ENCODE results near the gene REPS2.

The REPS2 gene

GRCh38 chrX:17098516-17099247 lies 152.2 kb downstream of the REPS2 start:
- DNase-seq = no peak

DNA sequence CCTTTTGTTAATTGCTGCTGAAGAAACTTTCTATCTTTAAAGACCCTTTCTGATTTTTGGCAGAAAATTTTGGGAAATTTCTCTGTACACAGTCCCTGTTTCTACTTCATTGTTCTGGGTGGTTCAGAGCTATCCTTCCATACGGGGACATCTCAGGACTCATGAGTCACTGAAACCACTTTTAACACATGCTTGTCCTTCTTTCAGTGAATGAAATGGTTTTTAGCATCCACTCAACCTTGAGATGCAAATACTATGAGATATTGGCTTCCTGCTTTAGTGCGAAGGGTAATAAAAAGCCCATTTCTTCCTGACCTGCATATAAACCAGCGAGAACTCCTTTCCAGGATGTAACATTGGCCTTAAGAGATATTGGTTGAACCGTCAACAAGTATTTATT lies 158.0 kb downstream of the REPS2 start:
- no peak for DNase-seq

DNA sequence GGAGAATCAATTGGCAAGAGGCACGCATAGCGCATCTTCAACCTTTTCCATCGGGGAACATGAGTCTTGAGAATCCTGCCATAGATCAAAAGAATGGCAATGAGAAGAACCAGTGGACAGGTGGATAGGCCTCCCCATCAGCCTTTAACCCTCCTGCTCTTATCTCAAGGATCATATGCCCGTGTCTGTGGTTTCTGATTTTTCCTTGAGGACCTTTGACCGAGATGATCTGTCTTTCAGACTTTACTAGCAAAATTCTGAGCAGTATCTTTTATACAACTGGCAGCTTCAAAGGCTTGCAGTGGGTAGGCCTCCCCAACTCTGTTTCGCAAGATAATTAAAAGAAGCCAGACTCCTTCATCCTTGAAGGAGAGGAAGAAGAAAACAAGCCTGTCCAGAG lies 174.4 kb downstream of the REPS2 start:
- DNase-seq = no peak

DNA sequence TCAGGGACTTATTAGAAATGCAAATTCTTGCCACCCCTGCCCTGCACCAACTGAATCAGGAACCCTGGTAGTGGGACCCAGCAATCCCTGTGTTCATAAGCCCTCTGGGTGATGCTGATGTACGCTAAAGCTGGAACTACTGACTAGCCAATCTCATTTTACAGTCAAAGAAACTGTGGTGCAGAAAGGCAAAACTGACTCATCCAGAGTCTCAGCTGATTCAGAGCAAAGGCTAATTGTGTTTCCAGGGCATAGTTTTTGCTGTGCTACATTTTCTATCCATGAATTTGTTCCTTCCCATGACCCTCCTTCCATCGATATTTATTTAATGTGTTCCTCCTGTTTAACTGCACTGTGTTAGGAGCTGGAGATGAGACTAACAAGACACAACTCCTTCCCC lies 207.5 kb downstream of the REPS2 start:
- no peak for DNase-seq

- no peak for DNase-seq
Observed at GRCh38 chrX:17160975-17161374, 214.5 kb downstream of the REPS2 start.

DNA sequence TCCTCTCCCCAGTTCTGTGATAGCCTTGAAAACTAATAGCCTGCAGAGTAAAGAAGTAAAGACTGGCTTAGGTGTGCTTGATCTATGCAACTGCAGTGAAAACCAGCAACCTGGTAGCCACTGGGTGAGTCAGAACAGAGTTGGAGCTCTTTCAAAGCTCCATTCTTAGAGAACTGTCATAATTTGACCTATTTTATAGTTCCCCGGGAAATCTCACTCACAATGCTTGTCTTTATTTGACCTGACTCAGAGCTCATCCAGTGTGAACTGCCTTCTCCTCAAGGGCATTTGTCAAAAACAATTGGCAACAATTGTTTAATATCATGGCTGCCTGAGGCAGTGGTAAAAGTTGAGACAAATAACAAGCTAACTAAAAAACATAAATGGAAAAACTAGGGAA lies 215.5 kb downstream of the REPS2 start:
- DNase-seq = no peak

DNA sequence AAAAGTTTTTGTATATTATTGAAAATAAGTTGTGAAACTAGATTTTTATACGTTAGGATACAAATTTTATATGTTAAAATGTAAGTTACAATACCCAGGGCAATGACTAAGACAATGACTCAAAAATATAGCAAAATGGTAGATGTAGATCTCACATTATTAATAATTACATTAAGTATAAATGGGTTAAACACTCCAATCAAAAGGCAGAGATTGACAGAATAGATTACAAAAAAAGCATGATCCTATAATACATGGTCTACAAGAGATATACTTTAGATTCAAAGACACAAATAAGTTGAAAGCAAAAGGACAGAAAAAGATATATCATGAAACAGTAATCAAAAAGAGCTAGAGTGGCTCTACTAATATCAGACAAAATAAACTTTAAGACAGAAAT lies 217.6 kb downstream of the REPS2 start:
- no peak for DNase-seq

- DNase-seq = no peak
Observed at GRCh38 chrX:17164941-17165340, 218.5 kb downstream of the REPS2 start.

DNA sequence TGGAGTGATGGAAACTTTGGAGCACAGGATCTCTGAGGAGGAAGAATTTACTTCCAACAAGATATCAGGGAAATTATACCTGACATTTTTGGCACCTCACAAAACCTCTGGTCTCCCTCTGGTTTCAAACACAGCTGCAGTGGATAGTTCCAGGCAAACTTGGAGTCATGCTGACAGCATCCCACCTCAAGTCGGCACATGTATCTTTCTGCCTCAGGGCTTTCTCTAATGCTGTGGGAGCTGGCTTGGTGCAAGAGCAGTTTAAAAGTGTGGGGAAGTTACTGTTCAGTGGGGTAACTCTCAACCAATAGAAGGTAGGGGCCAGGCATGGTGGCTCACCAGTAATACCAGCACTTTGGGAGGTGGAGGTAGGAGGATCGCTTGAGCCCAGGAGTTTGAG lies 221.5 kb downstream of the REPS2 start:
- no peak for DNase-seq

- no peak for DNase-seq
Observed at GRCh38 chrX:17170973-17171372, 224.5 kb downstream of the REPS2 start.

DNA sequence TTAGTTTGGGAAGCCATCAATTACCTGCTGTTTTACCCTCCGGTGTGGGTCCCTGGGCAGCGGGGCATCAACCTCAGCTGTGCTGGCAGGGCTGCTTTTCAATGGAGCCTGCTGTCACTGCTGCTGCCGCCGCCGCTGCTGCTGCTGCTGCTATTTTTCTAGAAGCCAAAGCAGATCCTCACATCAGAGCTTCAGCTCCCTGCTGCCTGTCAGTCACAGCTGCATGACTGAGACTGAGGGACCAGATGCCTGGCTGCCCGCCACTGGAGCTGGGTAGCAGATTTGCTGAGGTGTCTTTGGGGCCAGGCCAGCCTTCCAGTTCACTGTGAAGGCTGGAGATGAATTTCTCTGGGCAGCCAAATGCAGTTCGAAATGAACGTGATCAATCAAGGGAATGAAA lies 228.2 kb downstream of the REPS2 start:
- peak; percentile 26 for DNase-seq

DNA sequence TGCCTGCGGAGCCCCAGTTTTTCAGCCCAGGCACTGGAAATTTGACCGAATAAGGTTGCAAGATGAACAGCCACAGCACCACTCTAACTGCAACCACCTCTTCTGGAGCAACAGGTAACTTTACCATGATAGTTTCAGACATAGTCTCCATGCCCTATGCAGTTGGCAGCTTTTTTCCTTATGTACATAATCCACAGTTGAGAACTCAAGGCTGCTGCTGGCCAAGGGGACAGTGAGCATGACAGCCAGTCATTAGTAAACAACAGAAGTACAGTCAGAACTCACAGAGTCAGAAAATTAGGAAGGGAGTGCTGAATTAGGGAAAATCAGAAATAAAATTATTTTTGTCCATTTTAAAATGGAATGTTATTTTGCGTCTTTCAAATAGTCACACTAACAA lies 235.9 kb downstream of the REPS2 start:
- no peak for DNase-seq

DNA sequence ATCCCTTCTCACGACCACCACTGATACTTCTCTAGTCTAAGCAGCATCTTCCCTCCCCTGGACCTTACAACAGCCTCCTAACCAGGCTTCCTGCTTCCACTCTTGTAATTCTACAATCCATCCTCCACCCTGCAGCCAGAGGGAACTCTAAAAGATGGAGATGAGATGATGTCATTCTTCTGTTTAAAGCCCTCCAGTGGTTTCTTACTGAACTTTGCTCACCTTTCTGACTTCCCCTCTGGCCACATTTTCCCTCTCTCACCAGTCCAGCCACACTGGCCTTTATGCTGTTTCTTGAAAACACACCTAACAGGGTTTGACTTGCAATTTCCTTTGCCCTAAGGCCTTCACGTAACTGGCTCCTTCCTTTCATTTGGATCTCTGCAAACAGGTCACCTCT lies 237.1 kb downstream of the REPS2 start:
- no peak for DNase-seq

DNA sequence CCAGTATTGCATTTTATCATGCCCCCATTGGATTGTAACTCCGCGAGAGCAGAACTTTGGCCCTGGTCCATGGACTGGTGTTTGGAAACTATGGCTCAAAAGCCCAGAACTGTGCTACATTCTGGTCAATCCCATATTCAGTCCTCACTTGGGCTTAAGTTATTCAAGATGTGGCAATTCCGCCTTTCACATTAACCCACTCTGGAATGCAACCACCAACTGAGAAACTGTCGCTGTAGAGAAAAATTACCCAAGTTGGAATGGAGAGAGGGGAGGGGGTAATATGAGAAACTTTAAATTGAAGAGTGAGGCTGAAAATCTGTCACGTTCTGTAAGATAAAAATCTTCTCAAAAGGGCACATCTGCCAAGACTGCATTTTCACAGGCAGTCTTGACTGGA lies 239.0 kb downstream of the REPS2 start:
- no peak for DNase-seq

GRCh38 chrX:17187136-17187756 lies 240.8 kb downstream of the REPS2 start:
- no peak for DNase-seq

GRCh38 chrX:17192106-17192505 lies 245.6 kb downstream of the REPS2 start:
- DNase-seq = no peak
